OCI-LY7 (cell line): ENCODE measurements around the gene SPATA16.

Experiments used
- CTCF ChIP-seq: fragments of 200-600 bp; sonication (generic); conservative IDR thresholded peaks from 2 replicates; pipeline ENCODE4 v1.5.1; 2014; ENCODE audit warnings: mild to moderate bottlenecking, antibody characterized with exemption, low read length, moderate library complexity, mixed read lengths
- EZH2phosphoT487 ChIP-seq: fragments of 200-600 bp; sonication (generic); IDR thresholded peaks from 2 replicates; pipeline ENCODE4 v1.6.1; 2018; ENCODE audit warnings: low read depth, borderline replicate concordance, mild to moderate bottlenecking, mixed run types, antibody characterized with exemption, low read length, moderate library complexity, mixed read lengths

- no peak for TF ChIP-seq CTCF
- TF ChIP-seq EZH2phosphoT487: no peak
Observed at GRCh38 chr3:172877011-172877410, 264.0 kb downstream of the SPATA16 start.
